ENCODE results near the gene PLPP2.

Gene PLPP2

DNA sequence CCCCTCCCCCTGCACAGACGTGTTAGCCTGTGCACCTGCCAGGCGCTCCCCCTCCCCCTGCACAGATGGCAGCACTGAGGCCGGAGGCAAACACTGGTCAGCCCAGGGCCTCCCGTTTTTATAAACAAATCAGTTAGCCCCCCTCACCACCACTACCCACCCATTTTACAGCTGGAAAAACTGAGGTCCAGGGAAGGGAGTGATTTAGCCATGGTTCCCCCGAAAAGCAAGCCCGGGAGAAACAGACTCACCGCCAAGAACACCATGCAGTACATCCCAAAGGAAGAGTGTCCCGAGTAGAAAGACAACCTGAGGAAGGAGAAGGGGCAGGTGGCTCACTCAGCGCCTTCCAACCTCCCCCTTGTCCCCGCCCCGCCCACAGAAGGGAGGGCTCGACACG, 8.7 kb downstream of the PLPP2 start:
- H2AFZ ChIP-seq (ENCODE audit: low read length) = 0 out of 2 replicates have a peak overlapping the region, but pooled peaks have one; percentile 24
- H3K27ac ChIP-seq (ENCODE audit: low read length) = no peak overlapping the region
- no peak for DNase-seq
- peaks cover 91% of the 10 kb centered on the region for H3K27me3 ChIP-seq (replicated peaks; ENCODE audit: insufficient read depth, low read length)
- H3F3A ChIP-seq (ENCODE audit: insufficient read depth, low read length) = no peaks in the 10 kb centered on the region
- H3K79me2 ChIP-seq (ENCODE audit: low read length) = no peaks in the 10 kb centered on the region
- peak overlapping the region; percentile 22; the same call in 1 of the 2 replicates for H3K4me2 ChIP-seq (ENCODE audit: low read depth, low read length)
- peaks cover 6% of the 10 kb centered on the region; the same call in 1 of the 2 replicates for H3K4me1 ChIP-seq (ENCODE audit: low read length)
- H3K9me3 ChIP-seq (replicated peaks; ENCODE audit: insufficient read depth, low read length) = no peaks in the 10 kb centered on the region
- no peaks in the 10 kb centered on the region for H3K9me2 ChIP-seq (replicated peaks; ENCODE audit: insufficient read depth, low read length)
- H3K36me3 ChIP-seq (replicated peaks; ENCODE audit: insufficient read depth, low read length) = no peaks in the 10 kb centered on the region
- TF ChIP-seq, protein P1, sequence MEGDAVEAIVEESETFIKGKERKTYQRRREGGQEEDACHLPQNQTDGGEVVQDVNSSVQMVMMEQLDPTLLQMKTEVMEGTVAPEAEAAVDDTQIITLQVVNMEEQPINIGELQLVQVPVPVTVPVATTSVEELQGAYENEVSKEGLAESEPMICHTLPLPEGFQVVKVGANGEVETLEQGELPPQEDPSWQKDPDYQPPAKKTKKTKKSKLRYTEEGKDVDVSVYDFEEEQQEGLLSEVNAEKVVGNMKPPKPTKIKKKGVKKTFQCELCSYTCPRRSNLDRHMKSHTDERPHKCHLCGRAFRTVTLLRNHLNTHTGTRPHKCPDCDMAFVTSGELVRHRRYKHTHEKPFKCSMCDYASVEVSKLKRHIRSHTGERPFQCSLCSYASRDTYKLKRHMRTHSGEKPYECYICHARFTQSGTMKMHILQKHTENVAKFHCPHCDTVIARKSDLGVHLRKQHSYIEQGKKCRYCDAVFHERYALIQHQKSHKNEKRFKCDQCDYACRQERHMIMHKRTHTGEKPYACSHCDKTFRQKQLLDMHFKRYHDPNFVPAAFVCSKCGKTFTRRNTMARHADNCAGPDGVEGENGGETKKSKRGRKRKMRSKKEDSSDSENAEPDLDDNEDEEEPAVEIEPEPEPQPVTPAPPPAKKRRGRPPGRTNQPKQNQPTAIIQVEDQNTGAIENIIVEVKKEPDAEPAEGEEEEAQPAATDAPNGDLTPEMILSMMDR (IDR thresholded peaks at IDR 0.05; ENCODE audit: low read length) = no peak
- TF ChIP-seq EZH2phosphoT487 (IDR thresholded peaks at IDR 0.05; ENCODE audit: low read length) = no peak
- no peak for TF ChIP-seq EZH2 (optimal IDR thresholded peaks at IDR 0.05; ENCODE audit: low read depth, low read length)
- H3K9ac ChIP-seq (ENCODE audit: low read length) = no peak overlapping the region
- H4K20me1 ChIP-seq (ENCODE audit: insufficient read depth, low read length) = no peaks in the 10 kb centered on the region
- no peak overlapping the region for H3K4me3 ChIP-seq (ENCODE audit: low read length)

- DNase-seq = no peak
- TF ChIP-seq, protein P1 (IDR thresholded peaks at IDR 0.05; ENCODE audit: low read length) = peak; percentile 14
- no peak for TF ChIP-seq EZH2phosphoT487 (IDR thresholded peaks at IDR 0.05; ENCODE audit: low read length)
- TF ChIP-seq EZH2 (optimal IDR thresholded peaks at IDR 0.05; ENCODE audit: low read depth, low read length) = no peak
- Histone ChIP-seq H3K9me3 (replicated peaks; ENCODE audit: insufficient read depth, low read length) (no peaks in the 10 kb centered on the region), H3K79me2 (ENCODE audit: low read length) (no peaks in the 10 kb centered on the region), H3K9me2 (replicated peaks; ENCODE audit: insufficient read depth, low read length) (no peaks in the 10 kb centered on the region), H3K9ac (ENCODE audit: low read length) (no peak overlapping the region), H2AFZ (ENCODE audit: low read length) (no peak overlapping the region), H3K4me3 (ENCODE audit: low read length) (no peak overlapping the region), H3K27me3 (replicated peaks; ENCODE audit: insufficient read depth, low read length) (peaks cover 91% of the 10 kb centered on the region), H3K27ac (ENCODE audit: low read length) (no peak overlapping the region), H3K4me1 (ENCODE audit: low read length) (peaks cover 6% of the 10 kb centered on the region; the same call in 1 of the 2 replicates), H3K36me3 (replicated peaks; ENCODE audit: insufficient read depth, low read length) (no peaks in the 10 kb centered on the region), H3K4me2 (ENCODE audit: low read depth, low read length) (no peak overlapping the region), H4K20me1 (ENCODE audit: insufficient read depth, low read length) (no peaks in the 10 kb centered on the region), H3F3A (ENCODE audit: insufficient read depth, low read length) (no peaks in the 10 kb centered on the region)
These were observed 9.2 kb downstream of the PLPP2 start for GRCh38 chr19:281992-282391.

GRCh38 chr19:281156-281853, 9.9 kb downstream of the PLPP2 start:
- Histone ChIP-seq H3K79me2 (ENCODE audit: low read length) (no peaks in the 10 kb centered on the region), H3F3A (ENCODE audit: insufficient read depth, low read length) (no peaks in the 10 kb centered on the region), H3K4me1 (ENCODE audit: low read length) (peaks cover 6% of the 10 kb centered on the region; the same call in 1 of the 2 replicates), H4K20me1 (ENCODE audit: insufficient read depth, low read length) (no peaks in the 10 kb centered on the region), H3K36me3 (replicated peaks; ENCODE audit: insufficient read depth, low read length) (no peaks in the 10 kb centered on the region), H2AFZ (ENCODE audit: low read length) (no peak overlapping the region), H3K9me3 (replicated peaks; ENCODE audit: insufficient read depth, low read length) (no peaks in the 10 kb centered on the region), H3K4me3 (ENCODE audit: low read length) (no peak overlapping the region), H3K27me3 (replicated peaks; ENCODE audit: insufficient read depth, low read length) (peaks cover 92% of the 10 kb centered on the region), H3K9me2 (replicated peaks; ENCODE audit: insufficient read depth, low read length) (no peaks in the 10 kb centered on the region), H3K27ac (ENCODE audit: low read length) (no peak overlapping the region), H3K4me2 (ENCODE audit: low read depth, low read length) (no peak overlapping the region), H3K9ac (ENCODE audit: low read length) (no peak overlapping the region)
- no peak for TF ChIP-seq EZH2 (optimal IDR thresholded peaks at IDR 0.05; ENCODE audit: low read depth, low read length)
- TF ChIP-seq, protein P1 (IDR thresholded peaks at IDR 0.05; ENCODE audit: low read length) = no peak
- TF ChIP-seq EZH2phosphoT487 (IDR thresholded peaks at IDR 0.05; ENCODE audit: low read length) = no peak
- no peak for DNase-seq
